ENCODE data around the gene CLSTN2. TPM values are rescaled to one million over a fixed set of nuclear protein-coding genes. Genes with fewer than 3 reads are reported as not detected.

Gene CLSTN2
- total and polyA plus RNA-seq, 8 donors = 0.31 to 1.1 (median 0.61) TPM

DNA sequence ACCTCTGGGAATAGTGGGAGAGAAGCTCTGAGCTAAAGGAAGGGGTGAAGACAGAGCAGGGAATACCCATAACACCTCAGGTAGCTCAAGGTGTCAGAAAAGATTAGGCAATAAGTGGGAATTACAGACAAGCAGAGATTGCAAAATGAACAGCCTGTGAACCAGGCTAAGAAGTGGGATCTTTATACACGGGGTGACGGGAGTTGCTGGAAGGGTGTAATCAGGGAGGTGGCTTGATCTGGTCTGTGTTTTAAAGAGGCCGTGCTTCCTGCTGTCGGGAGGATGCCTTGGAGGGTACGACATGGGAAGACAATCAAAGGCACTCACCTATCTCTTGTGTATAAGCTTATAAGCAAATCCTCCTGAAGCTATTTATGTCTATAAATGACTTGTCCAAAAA is 216.3 kb downstream of the CLSTN2 start:
- Histone ChIP-seq H3K4me3 (no peak overlapping the region), H3K4me1 (no peaks in the 10 kb centered on the region), H3K27ac (no peak overlapping the region), H3K27me3 (no peaks in the 10 kb centered on the region), H3K36me3 (no peaks in the 10 kb centered on the region), H3K9me3 (no peaks in the 10 kb centered on the region)
- intact Hi-C loops (cut with DNase I) = no loop called here
- DNase-seq (no peak), ATAC-seq (no peak)
- no peak for TF ChIP-seq CTCF (IDR thresholded peaks at IDR 0.05)

DNA sequence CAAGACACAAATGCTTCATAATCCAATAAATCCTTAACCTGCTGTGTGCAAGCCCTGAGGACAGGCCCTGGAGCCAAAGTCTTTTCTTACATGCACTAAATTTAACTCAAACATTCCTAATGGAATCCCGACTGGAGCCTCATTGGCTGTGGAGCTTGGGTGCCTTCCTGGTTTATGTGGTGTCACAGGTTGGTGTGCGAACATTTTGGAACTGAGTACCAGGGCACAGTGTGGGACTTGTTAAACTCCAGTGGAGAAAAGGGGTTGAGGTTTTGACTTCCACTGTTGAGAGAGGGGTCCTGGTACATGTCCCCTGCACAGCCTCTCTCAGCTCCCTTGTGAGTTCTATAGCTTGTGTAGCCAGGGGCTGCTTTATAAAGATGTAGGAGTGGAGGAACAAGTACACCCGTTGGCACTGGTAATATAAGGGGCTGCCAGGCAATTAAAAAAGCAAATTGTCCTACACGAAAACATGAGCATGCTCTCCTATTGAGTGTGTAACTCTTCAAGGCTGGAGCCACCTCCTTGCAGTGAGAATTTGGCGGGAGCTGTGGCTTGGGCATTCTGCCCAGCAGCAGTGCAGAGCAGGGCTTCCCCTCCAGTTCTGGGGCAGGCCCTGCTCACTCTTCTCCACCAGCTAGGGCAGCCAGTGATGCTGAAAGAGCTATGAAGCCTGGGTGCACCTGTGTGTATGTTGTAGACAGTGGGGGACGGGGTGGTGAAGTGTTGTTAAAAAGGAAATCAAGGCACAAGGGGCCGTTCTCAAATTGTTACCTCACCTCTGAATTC is 218.1 kb downstream of the CLSTN2 start:
- H3K36me3 ChIP-seq = no peaks in the 10 kb centered on the region
- H3K27ac ChIP-seq = no peak overlapping the region
- no peaks in the 10 kb centered on the region for H3K27me3 ChIP-seq
- no peak overlapping the region for H3K4me3 ChIP-seq
- intact Hi-C loops (cut with DNase I) = no loop called here
- TF ChIP-seq CTCF (IDR thresholded peaks at IDR 0.05) = no peak
- H3K9me3 ChIP-seq = no peaks in the 10 kb centered on the region
- ATAC-seq (peak; percentile 58), DNase-seq (peak in 2 of 4 donors; percentile 19 to 71)
- H3K4me1 ChIP-seq = no peaks in the 10 kb centered on the region

GRCh38 chr3:140153736-140154135 is 218.8 kb downstream of the CLSTN2 start:
- intact Hi-C loops (cut with DNase I) = no loop called here
- no peak overlapping the region for H3K4me3 ChIP-seq
- ATAC-seq (no peak), DNase-seq (no peak)
- H3K27me3 ChIP-seq = no peaks in the 10 kb centered on the region
- no peaks in the 10 kb centered on the region for H3K4me1 ChIP-seq
- H3K27ac ChIP-seq = no peak overlapping the region
- no peaks in the 10 kb centered on the region for H3K36me3 ChIP-seq
- TF ChIP-seq CTCF (IDR thresholded peaks at IDR 0.05) = no peak
- no peaks in the 10 kb centered on the region for H3K9me3 ChIP-seq

- no peaks in the 10 kb centered on the region for H3K9me3 ChIP-seq
- H3K36me3 ChIP-seq = no peaks in the 10 kb centered on the region
- H3K27ac ChIP-seq = no peak overlapping the region
- no peak overlapping the region for H3K4me3 ChIP-seq
- no peaks in the 10 kb centered on the region for H3K4me1 ChIP-seq
- no peaks in the 10 kb centered on the region for H3K27me3 ChIP-seq
- intact Hi-C loops (cut with DNase I) = no loop called here
- TF ChIP-seq CTCF (IDR thresholded peaks at IDR 0.05) = no peak
- DNase-seq (no peak), ATAC-seq (no peak)
Observed at GRCh38 chr3:140157161-140157560, 222.2 kb downstream of the CLSTN2 start.

- H3K27me3 ChIP-seq = no peaks in the 10 kb centered on the region
- no peaks in the 10 kb centered on the region for H3K36me3 ChIP-seq
- H3K27ac ChIP-seq = no peak overlapping the region
- no peaks in the 10 kb centered on the region for H3K9me3 ChIP-seq
- DNase-seq (no peak), ATAC-seq (no peak)
- H3K4me3 ChIP-seq = no peak overlapping the region
- TF ChIP-seq CTCF (IDR thresholded peaks at IDR 0.05) = no peak
- H3K4me1 ChIP-seq = no peaks in the 10 kb centered on the region
- intact Hi-C loops (cut with DNase I) = no loop called here
Observed at GRCh38 chr3:140159646-140160045, 224.7 kb downstream of the CLSTN2 start.
